Ramos (cell line): ENCODE measurements around the gene LCOR.

Source experiments
- in situ Hi-C: fragments of 300-500 bp; cut with MboI; formaldehyde crosslinking; loops from one replicate; pipeline ENCODE4 v1.14.3; 2022; ENCODE audit warnings: low sequenced_read_pairs; ENCODE audit not compliant: unreplicated experiment

The LCOR gene

DNA sequence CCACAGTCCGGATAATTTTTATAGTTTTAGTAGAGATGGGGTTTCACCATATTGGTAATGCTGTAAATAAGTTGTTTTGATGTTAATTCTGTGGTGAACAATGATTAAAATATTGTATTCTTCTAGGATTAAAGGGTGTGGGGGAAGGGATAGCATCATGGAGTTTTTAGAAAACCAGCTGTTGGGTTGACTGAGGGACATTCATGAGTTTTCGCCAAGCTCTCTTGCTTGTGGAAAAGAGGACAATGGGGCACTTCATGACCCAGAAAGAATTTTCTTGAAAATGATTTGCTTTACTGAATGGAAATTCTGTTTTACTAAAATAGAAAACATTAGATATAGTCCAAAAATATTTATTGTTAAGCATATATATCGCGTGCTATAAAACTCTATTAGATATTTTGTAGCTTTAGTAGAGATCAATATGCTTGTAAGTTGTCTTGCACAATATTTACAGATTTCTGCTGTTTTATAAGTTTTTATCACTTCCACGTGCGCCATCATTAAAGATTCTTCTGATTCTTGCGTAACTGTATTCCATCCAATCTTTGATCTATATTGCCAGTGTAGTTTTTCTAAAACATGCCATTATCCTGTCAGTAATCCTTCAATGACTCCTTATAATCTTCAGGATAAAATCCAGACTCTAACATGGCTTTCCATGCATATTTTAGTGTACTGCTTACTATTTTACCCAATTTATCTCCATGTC lies 41.8 kb downstream of the LCOR start:
- in situ Hi-C loops, result no loop called here

DNA sequence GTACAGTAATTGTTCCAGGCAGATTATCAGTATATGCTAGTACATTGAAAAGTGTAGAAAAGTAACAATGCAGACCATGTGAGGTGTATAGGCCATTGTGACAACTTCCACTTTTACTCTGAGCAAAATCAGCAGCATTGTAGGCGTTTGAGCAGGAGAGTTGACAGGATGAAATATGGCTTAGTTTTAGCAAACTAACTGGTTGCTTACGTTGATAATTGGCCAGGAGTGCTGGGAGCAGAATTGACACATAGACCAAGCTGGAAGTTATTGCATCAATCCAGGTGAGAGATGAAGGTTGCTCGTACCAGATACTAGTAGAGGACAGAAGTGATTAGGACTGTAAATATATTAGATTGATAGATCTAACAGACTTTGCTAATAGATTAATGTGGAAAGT lies 46.0 kb downstream of the LCOR start:
- in situ Hi-C loops, result no loop called here

DNA sequence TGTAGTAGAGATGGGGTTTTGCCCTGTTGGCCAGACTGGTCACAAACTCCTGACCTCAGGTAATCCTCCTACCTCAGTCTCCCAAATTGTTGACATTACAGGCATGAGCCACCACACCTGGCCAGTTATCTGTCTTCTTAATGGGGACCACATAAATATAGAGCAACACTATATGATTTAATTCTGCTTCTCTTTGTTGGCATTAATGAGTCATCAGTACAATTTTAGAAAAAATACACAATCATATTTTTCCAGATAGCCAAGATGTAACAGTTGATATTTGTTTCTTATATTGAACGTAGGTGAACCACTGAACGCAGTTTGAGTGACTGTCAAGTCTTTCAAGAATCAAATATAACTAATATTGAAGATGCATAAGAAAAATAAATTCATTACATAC lies 48.5 kb downstream of the LCOR start:
- in situ Hi-C loops, result no loop called here

DNA sequence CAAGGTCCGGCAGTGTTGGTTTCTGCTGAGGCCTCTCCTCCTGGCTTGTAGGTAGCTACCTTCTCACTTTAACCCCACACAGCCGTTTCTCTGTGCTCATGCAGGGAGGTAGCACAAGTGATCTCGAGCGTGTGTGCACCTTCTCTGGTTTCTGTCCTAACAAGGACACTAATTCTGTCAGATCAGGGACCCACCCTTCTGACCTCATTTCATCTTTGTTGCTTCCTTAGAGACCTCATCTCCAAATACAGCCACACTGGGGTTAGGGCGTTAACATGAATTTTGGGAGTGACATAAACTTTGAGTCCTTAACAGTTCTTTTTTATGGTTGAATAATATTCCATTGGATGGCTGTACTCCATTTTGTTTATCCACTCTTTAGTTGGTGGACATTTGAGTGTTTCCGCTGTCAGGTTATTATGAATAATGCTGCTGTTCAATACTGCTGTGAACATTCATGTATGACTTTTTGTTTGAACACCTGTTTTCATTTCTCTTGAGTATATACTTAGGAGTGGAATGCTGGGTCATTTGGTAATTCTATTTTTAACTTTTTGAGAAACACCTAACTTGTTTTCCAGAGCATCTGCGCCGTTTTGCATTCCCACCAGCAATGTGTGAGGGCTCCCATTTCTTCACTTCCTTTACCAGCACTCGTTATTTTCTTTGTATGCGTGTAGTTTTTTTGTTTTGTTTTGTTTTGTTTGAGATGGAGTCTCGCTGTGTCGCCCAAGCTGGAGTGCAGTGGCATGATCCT lies 57.5 kb downstream of the LCOR start:
- in situ Hi-C loops, result no loop called here

DNA sequence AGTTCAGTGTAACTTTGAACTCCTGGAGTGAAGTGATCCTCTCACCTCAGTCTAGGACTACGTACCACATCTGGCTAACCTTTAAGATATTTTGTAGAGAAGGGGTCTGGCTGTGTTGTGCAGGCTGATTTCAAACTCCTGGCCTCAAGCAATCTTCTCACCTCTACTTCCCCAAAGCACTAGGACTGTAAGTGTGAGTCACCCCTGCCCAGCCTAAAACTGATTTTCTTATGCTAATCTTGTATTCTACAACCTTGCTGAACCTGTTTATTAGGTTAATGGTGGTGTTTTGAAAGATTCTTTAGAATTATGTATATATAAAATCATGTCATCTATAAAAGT lies 58.0 kb downstream of the LCOR start:
- in situ Hi-C loops, result no loop called here

DNA sequence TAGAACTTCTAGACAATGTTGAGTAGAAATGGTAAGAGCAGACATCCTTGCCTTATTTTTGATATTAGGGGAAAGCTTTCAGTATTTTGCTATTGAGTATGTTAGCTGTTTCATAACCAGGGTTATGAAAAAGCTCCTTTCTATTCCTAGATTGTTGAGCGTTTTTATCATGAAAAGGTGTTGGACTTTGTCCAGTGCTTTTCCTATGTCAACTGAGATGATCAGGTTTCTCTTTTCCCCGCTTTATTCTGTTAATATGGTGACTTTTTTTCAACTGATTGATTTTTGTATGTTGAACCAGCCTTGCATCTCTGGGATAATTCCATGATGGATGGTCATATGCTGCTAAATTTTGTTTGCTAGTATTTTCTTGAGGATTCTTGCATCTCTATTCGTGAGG lies 58.5 kb downstream of the LCOR start:
- in situ Hi-C loops, result no loop called here

DNA sequence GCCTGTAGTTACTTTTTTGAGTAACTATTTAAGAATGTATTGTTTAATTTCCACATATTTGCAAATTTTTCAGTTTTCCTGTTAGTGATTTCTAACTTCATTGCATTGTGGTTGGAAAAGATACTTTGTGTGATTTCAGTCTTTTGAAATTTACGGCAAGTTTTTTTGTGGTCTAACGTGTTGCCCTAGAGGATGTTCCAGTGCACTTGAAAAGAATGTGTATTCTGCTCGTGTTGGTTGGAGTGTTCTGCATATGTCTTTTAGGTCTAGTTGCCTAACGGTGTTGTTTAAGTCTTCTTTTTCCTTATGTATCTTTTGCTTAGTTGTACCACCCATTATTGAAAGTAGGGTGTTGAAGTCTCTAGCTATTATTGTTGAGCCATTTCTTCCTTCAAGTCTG lies 59.7 kb downstream of the LCOR start:
- in situ Hi-C loops, result no loop called here

DNA sequence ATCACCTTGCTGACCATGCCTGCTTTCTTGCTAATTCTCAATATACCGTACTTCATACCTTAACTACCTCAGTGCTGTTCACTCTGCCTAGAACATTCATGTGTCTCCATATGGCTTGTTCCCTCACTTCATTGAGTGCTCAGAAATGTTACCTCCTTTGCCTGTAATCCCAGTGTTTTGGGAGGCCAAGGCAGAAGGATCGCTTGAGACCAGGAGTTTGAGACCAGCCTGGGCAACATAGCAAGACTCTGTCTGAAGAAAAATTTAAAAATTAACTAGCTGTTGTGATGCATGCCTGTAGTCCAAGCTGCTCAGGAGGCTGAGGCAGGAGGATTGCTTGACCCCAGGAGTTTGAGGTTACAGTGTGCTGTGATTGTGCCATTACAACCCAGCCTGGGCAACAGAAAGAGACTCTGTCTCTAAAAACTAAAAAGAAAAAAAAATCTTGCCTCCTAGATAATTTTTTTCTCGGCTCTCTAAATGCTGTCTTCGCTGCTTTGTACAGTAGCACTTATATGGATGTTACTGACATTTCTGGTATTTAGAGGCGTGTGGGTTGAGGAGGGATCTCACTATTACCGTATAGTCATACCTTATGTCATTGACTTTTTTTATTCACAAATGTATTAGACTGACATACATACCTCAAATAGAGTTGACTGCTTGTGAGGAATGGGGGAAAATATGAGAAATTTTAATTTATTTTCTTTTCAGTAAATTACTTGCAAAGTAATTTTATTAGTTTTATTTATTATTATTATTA lies 63.7 kb downstream of the LCOR start:
- in situ Hi-C loops, result no loop called here

DNA sequence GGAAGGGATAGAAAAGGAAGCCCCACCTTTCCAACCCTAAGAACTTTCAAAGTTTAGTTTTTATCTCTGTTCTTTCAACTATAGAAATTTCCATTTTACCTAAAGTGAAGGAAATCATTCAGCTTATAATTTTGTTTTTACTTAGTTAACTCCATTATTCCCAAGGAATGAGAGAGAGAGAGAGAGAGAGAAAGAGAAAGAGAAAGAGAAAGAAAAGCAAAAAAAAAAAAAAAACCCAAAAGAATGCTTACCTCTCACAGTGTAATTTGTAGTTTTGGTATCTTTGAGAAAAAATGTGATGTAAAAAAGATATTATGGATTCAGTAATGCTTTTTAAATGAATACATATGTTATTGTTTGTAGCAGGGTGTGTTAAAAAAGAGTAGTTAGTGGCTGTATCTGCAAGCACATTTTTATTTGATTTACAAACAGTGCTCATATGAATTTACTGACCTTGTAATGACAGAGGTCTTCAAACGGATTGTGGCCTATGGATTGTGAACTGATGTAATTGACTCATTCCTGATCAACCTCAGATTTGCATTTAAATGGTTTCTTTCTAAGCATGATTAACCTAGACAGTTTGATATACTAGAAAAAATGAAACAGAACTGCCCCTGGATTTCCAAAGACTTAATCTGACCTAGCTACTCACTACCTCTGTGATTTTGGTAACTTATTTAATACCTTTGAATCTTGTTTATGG lies 64.9 kb downstream of the LCOR start:
- in situ Hi-C loops, result no loop called here

DNA sequence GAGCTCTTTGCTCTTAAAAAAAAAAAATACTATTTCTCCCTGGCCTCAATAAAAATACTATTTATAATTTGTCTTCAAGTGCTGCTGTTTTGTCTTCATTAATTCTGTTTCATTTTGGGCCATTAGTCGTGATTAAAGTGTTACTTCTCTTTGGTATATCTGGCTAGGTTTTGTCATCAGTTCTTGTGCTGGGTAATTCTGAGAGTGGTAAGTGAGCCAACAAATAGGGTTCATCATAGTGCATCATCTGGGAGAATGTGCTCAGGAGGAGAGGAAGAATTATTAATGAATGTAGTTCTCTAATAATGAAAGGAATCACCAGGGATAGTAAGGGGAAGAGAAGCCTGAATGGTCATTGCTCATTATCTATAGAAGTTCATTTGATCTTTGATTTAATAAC lies 70.0 kb downstream of the LCOR start:
- in situ Hi-C loops, result no loop called here

DNA sequence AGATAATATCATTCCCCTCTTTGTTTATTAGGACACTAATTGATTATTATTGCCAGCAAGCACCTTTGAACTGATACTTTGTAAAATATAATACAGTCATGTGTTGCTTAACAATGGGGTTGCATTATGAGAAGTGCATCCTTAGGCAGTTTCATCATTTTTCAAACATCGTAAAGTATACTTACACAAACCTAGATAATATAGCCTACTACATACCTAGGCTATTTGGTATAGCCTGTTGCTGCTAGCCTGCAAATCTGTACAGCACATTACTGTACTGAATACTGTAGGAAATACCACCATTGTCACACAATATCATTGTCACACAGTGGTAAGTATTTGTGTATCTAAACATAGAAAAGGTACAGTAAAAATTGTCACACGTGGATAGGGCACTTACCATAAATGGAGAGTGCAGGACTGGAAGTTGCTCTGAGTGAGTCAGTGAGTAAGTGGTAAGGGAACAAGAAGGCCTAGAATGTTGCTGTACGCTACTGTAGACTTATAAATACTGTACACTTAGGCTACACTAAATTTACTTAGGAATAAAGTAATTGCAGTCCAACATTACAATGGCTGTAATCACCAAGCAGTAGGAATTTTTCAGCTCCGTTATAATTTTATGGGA lies 70.7 kb downstream of the LCOR start:
- in situ Hi-C loops, result no loop called here

DNA sequence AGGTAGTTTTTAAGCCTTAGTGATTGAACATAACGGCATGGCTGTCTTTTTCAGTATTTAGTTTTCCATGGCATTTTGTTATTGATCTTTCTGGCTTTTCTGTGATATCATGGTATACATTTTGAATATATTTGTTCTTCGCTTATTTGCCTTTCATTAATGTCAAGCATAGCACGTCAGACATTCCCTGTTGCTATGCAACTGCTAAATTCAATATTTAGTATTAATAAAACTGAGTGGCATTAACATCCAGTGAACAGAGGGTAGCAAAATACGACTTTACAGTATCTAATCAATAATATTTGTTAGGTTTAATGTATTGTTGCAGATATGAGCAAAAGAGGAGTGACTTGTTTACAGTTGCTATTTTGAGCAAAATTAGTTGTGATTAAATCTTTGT lies 72.5 kb downstream of the LCOR start:
- in situ Hi-C loops, result no loop called here

DNA sequence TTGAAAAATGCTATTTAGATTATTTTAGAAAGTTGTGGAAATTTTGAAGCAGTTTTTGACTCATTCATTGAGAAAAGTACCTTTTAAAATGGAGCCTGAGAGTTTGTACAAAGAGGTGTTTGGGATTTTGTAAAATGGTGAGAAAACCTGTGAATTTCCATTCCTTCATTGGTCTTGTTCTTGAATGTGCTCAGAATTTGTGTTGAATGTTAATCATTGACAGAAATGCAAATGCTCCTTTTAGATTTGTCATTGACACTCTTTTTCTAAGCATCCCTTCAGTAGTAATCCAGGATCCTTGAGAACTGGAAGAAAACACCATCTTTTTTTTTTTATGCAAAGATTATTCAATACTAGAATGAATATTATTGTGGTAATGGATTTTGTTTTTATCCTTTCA lies 74.8 kb downstream of the LCOR start:
- in situ Hi-C loops, result no loop called here

DNA sequence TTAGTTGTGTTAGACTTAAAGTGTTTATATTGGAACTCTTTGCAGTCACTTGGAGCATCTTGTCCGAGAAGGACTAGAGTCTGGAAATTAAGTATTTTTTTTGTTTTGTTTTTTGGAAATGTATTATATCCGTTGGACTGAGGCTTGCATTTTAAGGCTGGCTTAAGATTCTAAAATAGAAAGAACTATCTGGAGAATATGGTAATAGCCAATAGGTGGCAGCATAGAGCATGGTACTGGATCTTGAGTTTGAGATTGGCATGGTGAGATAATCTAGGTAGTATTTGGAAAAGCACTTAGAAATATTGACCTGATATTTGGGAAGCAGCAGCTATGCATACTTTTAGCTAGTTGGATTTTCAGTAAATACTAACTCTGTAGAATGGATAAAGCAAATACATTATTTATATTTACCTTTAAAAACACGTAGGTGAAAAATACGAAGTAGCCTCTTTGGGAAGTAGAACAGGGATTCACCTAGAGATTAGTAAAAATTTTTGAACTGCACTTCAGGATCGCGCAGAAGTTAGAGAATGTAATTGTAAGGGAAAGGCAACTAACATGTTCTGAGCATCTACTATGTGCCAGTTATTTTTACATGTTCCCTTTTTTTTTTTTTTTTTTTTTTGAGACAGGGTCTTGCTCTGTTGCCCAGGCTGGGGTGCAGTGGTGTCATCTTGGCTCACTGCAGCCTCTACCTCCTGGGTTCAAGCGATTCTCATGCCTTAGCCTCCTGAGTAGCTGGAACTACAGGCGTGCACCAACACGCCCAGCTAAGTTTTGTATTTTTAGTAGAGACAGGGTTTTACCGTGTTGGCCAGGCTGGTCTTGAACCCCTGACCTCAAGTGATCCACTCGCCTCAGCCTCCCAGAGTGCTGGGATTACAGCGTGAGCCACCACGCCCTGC lies 78.6 kb downstream of the LCOR start:
- in situ Hi-C loops, result no loop called here

DNA sequence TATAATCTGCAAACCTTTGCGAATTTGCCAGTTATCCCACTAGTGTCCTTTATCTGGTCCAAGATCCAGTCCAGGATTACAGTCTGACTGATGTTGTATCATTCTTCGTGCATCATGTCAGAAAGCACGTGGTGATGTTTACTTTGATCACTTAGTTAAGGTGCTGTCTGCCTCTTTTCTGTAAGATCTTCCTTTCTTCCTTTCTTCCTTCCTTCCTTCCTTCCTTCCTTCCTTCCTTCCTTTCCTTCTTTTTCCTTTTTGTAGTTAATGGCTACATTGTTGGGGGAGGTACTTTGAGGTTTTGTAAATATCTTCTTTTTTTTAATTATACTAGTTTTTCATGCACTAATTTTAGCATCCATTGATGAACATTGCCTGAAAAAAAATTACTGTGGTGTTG lies 80.3 kb downstream of the LCOR start:
- in situ Hi-C loops, result no loop called here

DNA sequence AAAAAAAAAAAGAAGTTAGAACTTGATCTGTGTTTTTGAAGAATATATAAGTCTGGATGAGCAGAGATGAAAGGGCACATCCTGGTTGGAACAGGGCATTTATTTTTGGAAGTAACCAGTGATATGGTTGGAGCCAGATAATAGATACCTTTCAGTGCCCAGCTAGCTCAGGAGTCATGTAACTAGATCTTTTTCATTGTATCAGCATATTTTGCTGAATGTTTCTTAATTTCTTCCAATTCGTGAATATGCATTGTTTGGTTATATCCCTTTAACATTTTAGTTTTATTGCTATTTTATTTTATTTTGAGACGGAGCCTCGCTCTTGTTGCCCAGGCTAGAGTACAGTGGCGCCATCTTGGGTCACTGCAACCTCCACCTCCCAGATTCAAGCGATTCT lies 81.8 kb downstream of the LCOR start:
- in situ Hi-C loops, result no loop called here

DNA sequence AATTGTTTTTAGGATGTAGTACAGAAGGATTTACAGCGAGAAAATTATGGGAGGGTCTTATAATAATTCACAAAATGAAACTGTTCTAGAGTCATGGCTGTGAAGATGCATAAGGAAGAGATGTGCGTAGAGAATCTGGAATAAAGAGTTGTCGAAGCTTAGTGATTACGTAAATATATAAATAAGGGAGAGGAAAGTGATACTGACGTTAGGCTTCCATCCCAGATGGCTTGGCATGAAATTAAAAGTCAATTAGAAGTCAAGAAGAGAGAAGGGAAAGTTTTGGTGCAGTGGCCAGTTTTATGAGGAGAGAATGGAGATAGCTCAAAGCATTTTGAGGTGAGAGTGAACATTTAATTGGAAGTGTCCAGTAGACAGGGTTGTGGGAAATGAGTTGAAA lies 85.5 kb downstream of the LCOR start:
- in situ Hi-C loops, result no loop called here

DNA sequence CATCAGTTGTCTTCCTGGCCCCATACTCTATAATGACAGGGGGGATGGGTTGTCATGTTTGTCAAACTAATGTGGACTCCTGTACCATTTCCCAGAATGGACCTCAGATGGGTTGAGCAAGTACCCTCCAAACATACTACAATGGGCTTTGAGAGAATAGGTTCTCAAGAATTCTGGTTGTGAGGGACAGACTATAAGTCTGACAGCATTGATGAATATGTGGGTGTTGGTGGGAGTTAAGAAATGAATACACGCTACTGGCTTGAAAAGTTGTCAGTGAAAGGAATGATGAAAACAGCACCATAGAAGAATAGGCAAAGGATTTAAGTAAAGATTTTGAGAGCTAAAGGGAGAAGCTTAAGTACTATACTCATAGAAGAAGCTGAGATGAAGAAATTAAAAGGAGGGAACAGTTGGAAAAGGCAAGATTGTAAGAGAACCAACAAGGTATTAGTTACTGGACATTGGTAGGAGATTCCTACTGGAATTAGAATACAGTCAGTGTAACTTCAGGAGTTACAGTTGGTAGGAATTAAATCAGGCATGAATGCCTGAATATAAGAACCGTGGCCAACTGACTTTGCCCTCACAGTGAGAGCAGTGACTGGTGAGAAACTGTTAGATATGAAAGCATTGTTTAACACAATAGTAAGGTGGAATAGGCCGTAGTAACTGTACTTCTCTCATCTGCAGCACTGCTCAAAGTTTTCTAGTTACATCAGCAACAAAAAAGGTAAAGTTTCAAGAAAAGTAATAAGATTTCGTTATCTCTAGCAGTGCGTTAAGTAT lies 86.3 kb downstream of the LCOR start:
- in situ Hi-C loops, result no loop called here
